K562 (cell line): ENCODE results near the gene PRR14. TPM values are rescaled to one million over a fixed set of nuclear protein-coding genes. Genes with fewer than 3 reads are reported as not detected.

Source experiments
- ATAC-seq: fragments of 200-7000 bp; cut with Tn5 transposase; 3 replicates; pipeline ENCODE4 v1.9.1; 2020; ENCODE audit warnings: moderate library complexity
- BruUV-seq: library from RNA; stranded (reverse); fragments of 400-500 nt; replicated peaks from 2 replicates; lab custom pipeline; 2021; lab: Mats Ljungman, UMichigan
- CTCF ChIA-PET: fragments of 300-600 bp; formaldehyde crosslinking; extraction: SDS; loops from one replicate; lab custom pipeline; 2021; ENCODE audit warnings: low intra/inter-chr PET ratio; lab: Yijun Ruan, JAX
- POLR2A ChIA-PET: fragments of 300-600, 350-650 bp; sonication (Branson Sonifier 250); formaldehyde crosslinking; extraction: SDS; loops from one replicate; lab custom pipeline; 2021; ENCODE audit warnings: antibody characterized with exemption, inconsistent platforms; lab: Yijun Ruan, JAX
- DNase-seq, 4 experiments: peaks; one replicate each; pipeline versions ENCODE4 v3.0.0 to v3.0.0-alpha.2; 2011 to 2018; ENCODE audit warnings: low spot score in 3 of 4, mixed read lengths in 3 of 4; ENCODE audit errors: extremely low read depth in 1 of 4
- FAIRE-seq: peaks from 2 replicates; lab custom pipeline; 2011; peaks lifted over from hg19 to GRCh38; lab: Jason Lieb, UNC
- H2AFZ ChIP-seq: 2 replicates; pipeline ENCODE4 v1.6.0; 2011; ENCODE audit warnings: low read depth, low read length, control low read depth, inconsistent platforms
- H3K27ac ChIP-seq: fragments of 200-600 bp; 3 replicates; pipeline ENCODE4 v1.8.0; 2011; ENCODE audit warnings: low read depth, mild to moderate bottlenecking, control low read depth, inconsistent platforms, low read length, moderate library complexity, mixed read lengths; ENCODE audit errors: extremely low read depth
- H3K27me3 ChIP-seq, 2 experiments: fragments of 300-600 bp in 1 of 2; 2 replicates in 1 of 2; 3 replicates in 1 of 2; pipeline versions ENCODE4 v1.6.0 to v1.8.0; 2011; ENCODE audit warnings: inconsistent platforms in 2 of 2, low read length in 2 of 2, mild to moderate bottlenecking in 1 of 2, mixed read lengths in 1 of 2, moderate library complexity in 1 of 2; ENCODE audit not compliant: control insufficient read depth in 2 of 2, insufficient read depth in 2 of 2
- H3K36me3 ChIP-seq: fragments of 300-600 bp; 3 replicates; pipeline ENCODE4 v1.8.0; 2011; ENCODE audit warnings: mild to moderate bottlenecking, low read length, inconsistent platforms; ENCODE audit not compliant: control insufficient read depth, insufficient read depth
- H3K4me1 ChIP-seq, 2 experiments: fragments of 200-600 bp in 1 of 2; replicated peaks in 1 of 2; 2 replicates in 1 of 2; 3 replicates in 1 of 2; pipeline versions ENCODE4 v1.5.1 to v1.8.0; 2011; ENCODE audit warnings: inconsistent platforms in 2 of 2, low read length in 2 of 2, mild to moderate bottlenecking in 1 of 2, mixed read lengths in 1 of 2, moderate library complexity in 1 of 2; ENCODE audit not compliant: control insufficient read depth in 2 of 2, insufficient read depth in 2 of 2
- H3K4me2 ChIP-seq: 2 replicates; pipeline ENCODE4 v1.6.1; 2011; ENCODE audit warnings: low read length, control low read depth, inconsistent platforms, mixed read lengths; ENCODE audit not compliant: insufficient read depth
- H3K4me3 ChIP-seq: fragments of 200-600 bp; sonication (generic), shearing (Covaris generic); 2 replicates; pipeline ENCODE4 v1.5.1; 2016; ENCODE audit warnings: control low read depth, inconsistent platforms
- H3K79me2 ChIP-seq: fragments of 200-600 bp; 3 replicates; pipeline ENCODE4 v1.8.0; 2011; ENCODE audit warnings: low read length, inconsistent platforms; ENCODE audit not compliant: control insufficient read depth, insufficient read depth
- H3K9ac ChIP-seq, 2 experiments: 2 replicates each; pipeline versions ENCODE4 v1.6.0 to v1.6.1; 2011; ENCODE audit warnings: low read depth in 2 of 2, low read length in 2 of 2, control low read depth in 1 of 2, inconsistent platforms in 1 of 2, mild to moderate bottlenecking in 1 of 2, mixed read lengths in 1 of 2; ENCODE audit not compliant: insufficient read depth in 1 of 2
- H3K9me1 ChIP-seq: one replicate; pipeline ENCODE4 v1.6.0; 2011; ENCODE audit warnings: inconsistent platforms, mild to moderate bottlenecking, low read length, moderate library complexity; ENCODE audit not compliant: control insufficient read depth, insufficient read depth
- H3K9me3 ChIP-seq: replicated peaks from 2 replicates; pipeline ENCODE4 v1.5.1; 2011; ENCODE audit warnings: low read depth, low read length, inconsistent platforms; ENCODE audit not compliant: control insufficient read depth, insufficient read depth
- H4K20me1 ChIP-seq: replicated peaks from 2 replicates; pipeline ENCODE4 v1.6.1; 2011; ENCODE audit warnings: low read length, inconsistent platforms, mixed read lengths; ENCODE audit not compliant: control insufficient read depth, insufficient read depth
- ETV6 ChIP-seq, 3 experiments: fragments of 150-350 bp in 1 of 3; sonication (generic) in 1 of 3; formaldehyde crosslinking in 1 of 3; IDR thresholded peaks; 2 replicates each; pipeline versions ENCODE4 v1.6.1 to v1.8.0; 2014 to 2022; ENCODE audit warnings: borderline replicate concordance in 2 of 3, low read depth in 2 of 3, antibody characterized with exemption in 1 of 3, low read length in 1 of 3, mild to moderate bottlenecking in 1 of 3, missing genetic modification reagents in 1 of 3
- FOXA1 ChIP-seq: fragments of 450-650 bp; IDR thresholded peaks from 2 replicates; pipeline ENCODE4 v1.6.1; 2016; ENCODE audit warnings: mild to moderate bottlenecking, borderline replicate concordance
- POLR2G ChIP-seq: fragments of 200-400 bp; formaldehyde crosslinking; IDR thresholded peaks from 2 replicates; pipeline ENCODE4 v1.6.1; 2017; ENCODE audit warnings: low read depth, mild to moderate bottlenecking, antibody characterized with exemption, low read length, moderate library complexity
- RBFOX2 ChIP-seq: fragments of 200-400 bp; formaldehyde crosslinking; IDR thresholded peaks from 2 replicates; pipeline ENCODE4 v1.6.1; 2017; ENCODE audit warnings: low read depth, mild to moderate bottlenecking, low read length, moderate library complexity
- ZNF785 ChIP-seq: fragments of 250-450 bp; sonication (Bioruptor Pico); IDR thresholded peaks from 2 replicates; pipeline ENCODE4 v1.4.0; 2020; ENCODE audit warnings: mild to moderate bottlenecking
- whole genome bisulfite sequencing: fragments of 100-300 bp; shearing (Covaris generic); methylation state at CpG from one replicate; pipeline ENCODE4 v1.1.6; 2016; ENCODE audit warnings: low coverage, mixed read lengths; ENCODE audit not compliant: insufficient coverage; ENCODE audit errors: missing lambda C conversion rate; 5-methylcytosine and 5-hydroxymethylcytosine counted together
- in situ Hi-C: fragments of 300-500 bp; cut with MboI; formaldehyde crosslinking; loops from 4 replicates; pipeline ENCODE4 v1.15.0; 2018; ENCODE audit warnings: inconsistent platforms, mixed read lengths
- intact Hi-C: fragments of 100-400 bp; cut with micrococcal nuclease; formaldehyde crosslinking; loops from 2 replicates; pipeline ENCODE4 v1.14.2; 2022
- polyA plus RNA-seq, 8 experiments: library from polyadenylated mRNA; depleted of rRNA in 4 of 8; stranded (reverse) in 5 of 8; unstranded in 3 of 8; fragments of >200 nt; fragmentation: Nextera tagmentation in 2 of 8; fragmentation: Illumina TruSeq in 1 of 8; extraction: Ambion mirVana in 2 of 8; extraction: Trizol in 1 of 8; gene quantifications; 2 replicates each; pipeline versions ENCODE4 v1.2.1 to v1.2.3, GENCODE V29; 2011 to 2014; ENCODE audit warnings: inconsistent platforms in 1 of 8, missing spikeins in 1 of 8
- total RNA-seq, 7 experiments: library from RNA; depleted of rRNA in 6 of 7; stranded (reverse); fragments of >200 nt in 6 of 7; fragmentation: Illumina TruSeq in 2 of 7; extraction: Trizol in 2 of 7; gene quantifications; 2 replicates each; pipeline versions ENCODE4 v1.2.1 to v1.2.3, GENCODE V29; 2011 to 2021; ENCODE audit warnings: low replicate concordance in 1 of 7
- TF ChIP-seq, protein P1 (sequence below): sonication (generic); formaldehyde crosslinking; IDR thresholded peaks from 2 replicates; pipeline ENCODE4 v1.8.1; 2023; ENCODE audit warnings: mild to moderate bottlenecking, missing genetic modification reagents
- TF ChIP-seq, protein P2 (sequence below): IDR thresholded peaks from 2 replicates; pipeline ENCODE4 v1.6.1; 2016; ENCODE audit warnings: missing genetic modification characterization, missing compliant biosample characterization

PRR14 gene
- total and polyA plus RNA-seq, 9 of the 15 experiments (the other 6 are each of a cell fraction or from before 2014, with no cell fraction given): 2.2 to 63.1 (median 11.5) TPM

- H3K9ac ChIP-seq: peak overlapping the region in 1 of 2 experiments; percentile 2; a peak in 1 of 4 replicates
- in situ Hi-C loops: no loop called here
- POLR2A ChIA-PET: interaction anchor here (0.5 to 2.1 kb wide), 5 partner anchors 8 to 247 kb away, joined by 3 to 6 read pairs (median 5); no protein-coding TSS in a partner anchor
These were observed 13.9 kb downstream of the PRR14 start for GRCh38 chr16:30664616-30665109.

GRCh38 chr16:30665155-30665829 is 14.5 kb downstream of the PRR14 start:
- no peak overlapping the region for H3K4me3 ChIP-seq
- no peak overlapping the region for H3K4me2 ChIP-seq
- H4K20me1 ChIP-seq: 0 out of 2 replicates have a peak, but pooled peaks cover 7% of the 10 kb centered on the region
- FAIRE-seq (no peak), ATAC-seq (no peak; the same call in 2 of the 3 replicates), DNase-seq (peak in 1 of 4 experiments; percentile 28)
- no TSS peak for BruUV-seq
- H3K4me1 ChIP-seq: peaks cover 10 to 38% of the 10 kb centered on the region in 2 experiments; a peak in 4 of 5 replicates
- H3K36me3 ChIP-seq: peaks cover 96% of the 10 kb centered on the region; the same call in 2 of the 3 replicates
- no peak overlapping the region for H2AFZ ChIP-seq
- H3K9me3 ChIP-seq: no peaks in the 10 kb centered on the region
- H3K9ac ChIP-seq: no peak overlapping the region
- intact Hi-C loops: no loop called here
- POLR2A ChIA-PET: interaction anchor here (0.7 to 2.1 kb wide), 4 partner anchors 13 to 29 kb away, joined by 3 to 6 read pairs (median 4); no protein-coding TSS in a partner anchor
- CTCF ChIA-PET: no interaction called here
- no peak overlapping the region for H3K27ac ChIP-seq
- 91% methylated on average over 12 of the region's 22 CpGs for WGBS
- H3K79me2 ChIP-seq: peaks cover 37% of the 10 kb centered on the region
- H3K9me1 ChIP-seq: peaks cover 4% of the 10 kb centered on the region
- in situ Hi-C loops: no loop called here
- H3K27me3 ChIP-seq: no peaks in the 10 kb centered on the region
- TF ChIP-seq, protein P1, sequence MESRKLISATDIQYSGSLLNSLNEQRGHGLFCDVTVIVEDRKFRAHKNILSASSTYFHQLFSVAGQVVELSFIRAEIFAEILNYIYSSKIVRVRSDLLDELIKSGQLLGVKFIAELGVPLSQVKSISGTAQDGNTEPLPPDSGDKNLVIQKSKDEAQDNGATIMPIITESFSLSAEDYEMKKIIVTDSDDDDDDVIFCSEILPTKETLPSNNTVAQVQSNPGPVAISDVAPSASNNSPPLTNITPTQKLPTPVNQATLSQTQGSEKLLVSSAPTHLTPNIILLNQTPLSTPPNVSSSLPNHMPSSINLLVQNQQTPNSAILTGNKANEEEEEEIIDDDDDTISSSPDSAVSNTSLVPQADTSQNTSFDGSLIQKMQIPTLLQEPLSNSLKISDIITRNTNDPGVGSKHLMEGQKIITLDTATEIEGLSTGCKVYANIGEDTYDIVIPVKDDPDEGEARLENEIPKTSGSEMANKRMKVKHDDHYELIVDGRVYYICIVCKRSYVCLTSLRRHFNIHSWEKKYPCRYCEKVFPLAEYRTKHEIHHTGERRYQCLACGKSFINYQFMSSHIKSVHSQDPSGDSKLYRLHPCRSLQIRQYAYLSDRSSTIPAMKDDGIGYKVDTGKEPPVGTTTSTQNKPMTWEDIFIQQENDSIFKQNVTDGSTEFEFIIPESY (CRISPR knock-in tag): peak; percentile 90
- TF ChIP-seq POLR2G (peak; percentile 32), RBFOX2 (peak; percentile 54; the same call in 1 of the 2 replicates), ETV6 (IDR thresholded peaks at IDR 0.05; ENCODE audit: borderline replicate concordance in 1 of 2, low read depth in 2 of 2, low read length in 1 of 2) (no peak), ETV6 (CRISPR knock-in tag; IDR thresholded peaks at IDR 0.05; ENCODE audit: borderline replicate concordance) (no peak)
- TF ChIP-seq, protein P2, sequence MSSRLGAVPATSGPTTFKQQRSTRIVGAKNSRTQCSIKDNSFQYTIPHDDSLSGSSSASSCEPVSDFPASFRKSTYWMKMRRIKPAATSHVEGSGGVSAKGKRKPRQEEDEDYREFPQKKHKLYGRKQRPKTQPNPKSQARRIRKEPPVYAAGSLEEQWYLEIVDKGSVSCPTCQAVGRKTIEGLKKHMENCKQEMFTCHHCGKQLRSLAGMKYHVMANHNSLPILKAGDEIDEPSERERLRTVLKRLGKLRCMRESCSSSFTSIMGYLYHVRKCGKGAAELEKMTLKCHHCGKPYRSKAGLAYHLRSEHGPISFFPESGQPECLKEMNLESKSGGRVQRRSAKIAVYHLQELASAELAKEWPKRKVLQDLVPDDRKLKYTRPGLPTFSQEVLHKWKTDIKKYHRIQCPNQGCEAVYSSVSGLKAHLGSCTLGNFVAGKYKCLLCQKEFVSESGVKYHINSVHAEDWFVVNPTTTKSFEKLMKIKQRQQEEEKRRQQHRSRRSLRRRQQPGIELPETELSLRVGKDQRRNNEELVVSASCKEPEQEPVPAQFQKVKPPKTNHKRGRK (tag): no peak

More at GRCh38 chr16:30664616-30665109, 13.9 kb downstream of the PRR14 start:
- no TSS peak for BruUV-seq
- TF ChIP-seq RBFOX2 (peak; percentile 42; the same call in 1 of the 2 replicates), FOXA1 (no peak), ZNF785 (CRISPR knock-in tag) (no peak)
- H3K4me3 ChIP-seq: no peak overlapping the region
- H4K20me1 ChIP-seq: 0 out of 2 replicates have a peak, but pooled peaks cover 7% of the 10 kb centered on the region
- no peak overlapping the region for H3K27ac ChIP-seq
- H3K27me3 ChIP-seq: no peaks in the 10 kb centered on the region
- H3K9me1 ChIP-seq: peaks cover 4% of the 10 kb centered on the region
- peaks cover 13 to 40% of the 10 kb centered on the region in 2 experiments; a peak in 4 of 5 replicates for H3K4me1 ChIP-seq
- FAIRE-seq: no peak
- H3K36me3 ChIP-seq: peaks cover 92% of the 10 kb centered on the region; the same call in 2 of the 3 replicates
- CTCF ChIA-PET: no interaction called here
- H2AFZ ChIP-seq: no peak overlapping the region
- no peak overlapping the region for H3K4me2 ChIP-seq
- no peak for DNase-seq
- intact Hi-C loops: no loop called here
- WGBS: 96% methylated on average over 11 of the region's 15 CpGs
- peaks cover 43% of the 10 kb centered on the region for H3K79me2 ChIP-seq
- ATAC-seq: no peak
- H3K9me3 ChIP-seq: no peaks in the 10 kb centered on the region
